Kidney epithelial cell (primary cell): ENCODE data around the gene LMF2. TPM values are rescaled to one million over a fixed set of nuclear protein-coding genes. Genes with fewer than 3 reads are reported as not detected.

ENCODE experiments used
- DNase-seq: peaks from one replicate; pipeline ENCODE4 v3.0.0-alpha.2; 2010; ENCODE audit warnings: low read depth
- H3K27me3 ChIP-seq: 2 replicates; pipeline ENCODE4 v1.6.0; 2011; ENCODE audit warnings: low read length; ENCODE audit not compliant: control insufficient read depth, insufficient read depth
- H3K36me3 ChIP-seq: 2 replicates; pipeline ENCODE4 v1.5.1; 2011; ENCODE audit warnings: low read length; ENCODE audit not compliant: control insufficient read depth, insufficient read depth
- H3K4me3 ChIP-seq: 2 replicates; pipeline ENCODE4 v1.5.1; 2011; ENCODE audit warnings: low read depth, mild to moderate bottlenecking, control low read depth, low read length
- CTCF ChIP-seq: IDR thresholded peaks from 2 replicates; pipeline ENCODE4 v1.5.1; 2011; ENCODE audit warnings: mild to moderate bottlenecking, moderate library complexity, low read length, control low read depth, inconsistent platforms; ENCODE audit not compliant: insufficient read depth, poor library complexity, severe bottlenecking
- total RNA-seq: library from RNA; depleted of rRNA; stranded (reverse); fragments of >200 nt; gene quantifications from 2 replicates; pipeline ENCODE4 v1.2.3, GENCODE V29; 2015

LMF2 gene
- 48.3 and 75.4 TPM in 2 replicates for total RNA-seq

- no peaks in the 10 kb centered on the region for H3K36me3 ChIP-seq
- H3K4me3 ChIP-seq = peak within 1 kb of the TSS; percentile 99
- no peak for DNase-seq
- no peak for TF ChIP-seq CTCF
- no peaks in the 10 kb centered on the region for H3K27me3 ChIP-seq
Measured at GRCh38 chr22:50507421-50507990, at the start of gene LMF2. Gene LMF2, minus strand, starts transcription at chr22:50507702. Its CDS starts 27 bp downstream, at chr22:50507675.

GRCh38 chr22:50556703-50557102 lies 49.2 kb upstream of the LMF2 start:
- H3K4me3 ChIP-seq = no peak overlapping the region
- no peak for TF ChIP-seq CTCF
- H3K27me3 ChIP-seq = peaks cover 4% of the 10 kb centered on the region
- H3K36me3 ChIP-seq = no peaks in the 10 kb centered on the region
- DNase-seq = no peak

- no peak overlapping the region for H3K4me3 ChIP-seq
- no peaks in the 10 kb centered on the region for H3K36me3 ChIP-seq
- peaks cover 29% of the 10 kb centered on the region for H3K27me3 ChIP-seq
- TF ChIP-seq CTCF = no peak
- no peak for DNase-seq
Measured at GRCh38 chr22:50553310-50553709, 45.8 kb upstream of the LMF2 start.

- DNase-seq = no peak
- peaks cover 47% of the 10 kb centered on the region for H3K27me3 ChIP-seq
- H3K4me3 ChIP-seq = no peak overlapping the region
- no peaks in the 10 kb centered on the region for H3K36me3 ChIP-seq
- TF ChIP-seq CTCF = no peak
Measured at GRCh38 chr22:50551160-50551752, 43.8 kb upstream of the LMF2 start.

- no peak overlapping the region for H3K4me3 ChIP-seq
- no peak for DNase-seq
- H3K36me3 ChIP-seq = no peaks in the 10 kb centered on the region
- no peak for TF ChIP-seq CTCF
- peaks cover 55% of the 10 kb centered on the region for H3K27me3 ChIP-seq
Measured at GRCh38 chr22:50550395-50550794, 42.9 kb upstream of the LMF2 start.
